ENCODE data around the gene ZPBP. TPM values are rescaled to one million over a fixed set of nuclear protein-coding genes. Genes with fewer than 3 reads are reported as not detected.

ZPBP gene
- total RNA-seq, 1 experiment from 2014 or later: not detected

DNA sequence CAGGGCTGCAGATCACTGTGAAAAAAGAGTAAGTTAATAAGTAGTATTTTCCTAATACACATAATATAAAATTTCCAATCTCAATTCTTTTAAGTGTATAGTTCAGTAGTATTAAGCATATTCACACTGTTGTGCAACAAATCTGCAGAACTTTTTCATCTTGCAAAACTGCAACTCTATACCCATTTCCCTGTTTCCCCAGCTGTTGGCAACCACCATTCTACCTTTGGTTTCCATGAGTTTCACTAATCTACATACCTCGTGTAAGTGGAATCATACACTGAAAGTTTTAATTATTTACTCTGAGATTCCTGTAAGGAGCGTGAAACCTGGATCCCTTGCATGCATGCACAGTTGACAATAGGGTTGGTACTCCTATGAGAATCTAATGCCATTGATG is 155.4 kb downstream of the ZPBP start:
- no peak for DNase-seq
- Histone ChIP-seq H3K36me3 (replicated peaks; ENCODE audit: control insufficient read depth, insufficient read depth, low read length) (no peaks in the 10 kb centered on the region), H3K4me3 (ENCODE audit: insufficient read depth, low read depth, low read length) (no peak overlapping the region), H3K27me3 (ENCODE audit: control insufficient read depth, insufficient read depth, low read length) (no peaks in the 10 kb centered on the region)

DNA sequence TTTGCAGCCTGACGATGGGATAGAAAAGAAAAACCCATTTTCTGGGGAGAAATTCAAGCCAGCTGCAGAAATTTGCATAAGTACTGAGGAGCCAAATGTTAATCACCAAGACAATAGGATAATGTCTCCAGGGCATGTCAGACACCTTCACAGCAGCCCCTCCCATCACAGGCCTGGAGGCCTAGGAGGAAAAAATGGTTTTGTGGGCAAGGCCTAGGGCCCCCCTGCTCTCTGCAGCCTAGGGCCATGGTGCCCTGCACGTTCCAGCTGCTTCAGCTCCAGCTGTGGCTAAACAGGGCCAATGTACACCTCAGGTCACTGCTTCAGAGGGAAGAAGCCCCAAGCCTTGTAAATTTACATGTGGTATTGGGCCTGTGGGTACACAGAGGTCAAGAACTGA is 161.4 kb downstream of the ZPBP start:
- H3K4me3 ChIP-seq (ENCODE audit: insufficient read depth, low read depth, low read length): no peak overlapping the region
- no peak for DNase-seq
- H3K36me3 ChIP-seq (replicated peaks; ENCODE audit: control insufficient read depth, insufficient read depth, low read length): no peaks in the 10 kb centered on the region
- no peaks in the 10 kb centered on the region for H3K27me3 ChIP-seq (ENCODE audit: control insufficient read depth, insufficient read depth, low read length)

DNA sequence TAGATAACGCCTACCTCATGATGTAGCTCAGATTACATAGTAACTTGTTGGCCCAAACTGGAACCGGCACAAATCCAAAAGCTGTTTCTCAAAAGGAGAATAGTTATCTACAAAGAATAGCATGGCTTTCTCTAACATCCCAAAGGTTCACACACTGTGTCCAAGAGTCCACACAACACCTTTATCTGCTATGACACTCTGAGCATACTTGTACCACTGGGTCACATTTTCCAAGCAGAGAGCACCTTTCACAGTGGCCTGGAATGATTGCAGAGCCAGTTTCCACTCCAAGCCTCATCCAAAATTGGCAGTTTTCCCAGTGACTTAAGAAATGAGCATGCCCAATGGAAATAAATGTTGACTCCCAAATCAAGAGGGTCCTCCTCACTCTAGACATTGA is 164.3 kb downstream of the ZPBP start:
- H3K36me3 ChIP-seq (replicated peaks; ENCODE audit: control insufficient read depth, insufficient read depth, low read length): no peaks in the 10 kb centered on the region
- H3K27me3 ChIP-seq (ENCODE audit: control insufficient read depth, insufficient read depth, low read length): no peaks in the 10 kb centered on the region
- H3K4me3 ChIP-seq (ENCODE audit: insufficient read depth, low read depth, low read length): no peak overlapping the region
- DNase-seq: no peak

DNA sequence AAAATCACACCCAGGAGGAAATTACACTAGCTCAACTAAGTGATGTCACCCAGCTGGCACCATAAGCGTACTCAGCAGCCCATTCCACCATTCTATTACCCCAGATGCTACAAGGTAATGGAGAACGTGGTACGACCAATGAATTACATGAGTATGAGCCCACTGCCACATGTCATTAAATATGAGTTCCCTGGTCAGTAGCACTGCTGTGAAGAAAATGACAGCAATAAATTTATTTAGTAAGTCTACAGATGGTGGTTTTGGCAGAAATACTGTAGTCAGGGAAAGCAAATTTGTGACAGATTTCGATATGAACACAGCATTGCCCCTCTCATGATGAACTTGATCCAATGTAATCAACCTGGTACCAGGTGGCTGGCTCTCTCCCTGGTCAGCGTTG is 165.4 kb downstream of the ZPBP start:
- DNase-seq: no peak
- Histone ChIP-seq H3K4me3 (ENCODE audit: insufficient read depth, low read depth, low read length) (no peak overlapping the region), H3K36me3 (replicated peaks; ENCODE audit: control insufficient read depth, insufficient read depth, low read length) (no peaks in the 10 kb centered on the region), H3K27me3 (ENCODE audit: control insufficient read depth, insufficient read depth, low read length) (no peaks in the 10 kb centered on the region)

DNA sequence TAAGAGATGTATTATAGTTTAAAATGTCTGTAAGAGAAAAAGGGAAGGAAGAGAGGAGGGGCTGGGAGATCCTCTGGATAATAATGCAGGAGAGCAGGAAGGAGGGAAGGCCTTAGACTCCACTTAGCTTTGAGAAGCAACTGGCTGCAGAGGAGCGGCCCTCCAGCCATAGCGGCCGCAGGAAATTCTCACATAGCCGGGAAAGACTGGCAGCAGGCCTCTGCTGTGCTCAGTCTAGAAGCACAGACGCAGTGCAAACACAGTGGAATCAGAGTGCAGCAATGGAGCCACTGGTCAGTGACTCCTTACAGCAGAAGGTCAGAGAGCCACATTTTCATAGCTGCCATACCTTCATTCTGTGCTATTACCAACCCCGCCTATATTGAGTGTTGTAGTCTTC is 166.3 kb downstream of the ZPBP start:
- Histone ChIP-seq H3K36me3 (replicated peaks; ENCODE audit: control insufficient read depth, insufficient read depth, low read length) (no peaks in the 10 kb centered on the region), H3K4me3 (ENCODE audit: insufficient read depth, low read depth, low read length) (no peak overlapping the region), H3K27me3 (ENCODE audit: control insufficient read depth, insufficient read depth, low read length) (no peaks in the 10 kb centered on the region)
- no peak for DNase-seq

DNA sequence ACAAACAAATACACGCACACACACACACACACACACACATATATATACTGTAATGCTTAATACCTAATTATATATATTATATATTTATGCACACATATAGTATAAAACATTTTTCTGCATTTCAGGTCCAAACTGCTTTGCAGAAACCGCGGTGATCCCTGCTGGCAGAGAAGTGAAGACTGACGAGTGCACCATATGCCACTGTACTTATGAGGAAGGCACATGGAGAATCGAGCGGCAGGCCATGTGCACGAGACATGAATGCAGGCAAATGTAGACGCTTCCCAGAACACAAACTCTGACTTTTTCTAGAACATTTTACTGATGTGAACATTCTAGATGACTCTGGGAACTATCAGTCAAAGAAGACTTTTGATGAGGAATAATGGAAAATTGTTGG is 181.1 kb downstream of the ZPBP start:
- Histone ChIP-seq H3K4me3 (ENCODE audit: insufficient read depth, low read depth, low read length) (no peak overlapping the region), H3K27me3 (ENCODE audit: control insufficient read depth, insufficient read depth, low read length) (no peaks in the 10 kb centered on the region), H3K36me3 (replicated peaks; ENCODE audit: control insufficient read depth, insufficient read depth, low read length) (no peaks in the 10 kb centered on the region)
- DNase-seq: no peak

DNA sequence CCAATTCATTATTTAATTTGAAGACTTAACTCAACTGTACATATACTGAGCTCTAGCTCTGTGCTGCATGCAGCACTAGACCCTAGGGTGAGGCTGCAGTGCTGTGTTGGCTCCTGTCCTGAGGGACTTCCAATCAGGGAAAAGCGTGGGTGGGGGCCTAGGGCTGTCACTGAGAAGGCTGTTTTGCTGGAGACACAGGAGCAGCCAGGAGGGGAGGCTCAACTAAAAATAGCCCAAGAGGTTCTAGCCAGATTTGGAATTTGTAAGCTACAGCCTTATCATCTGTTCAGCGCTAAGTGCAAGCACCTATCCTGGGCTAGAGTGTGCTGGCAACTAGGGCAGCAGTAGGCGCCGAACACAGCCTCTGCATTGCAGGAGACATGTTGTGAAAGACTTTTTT is 198.5 kb downstream of the ZPBP start:
- no peak for DNase-seq
- no peaks in the 10 kb centered on the region for H3K36me3 ChIP-seq (replicated peaks; ENCODE audit: control insufficient read depth, insufficient read depth, low read length)

DNA sequence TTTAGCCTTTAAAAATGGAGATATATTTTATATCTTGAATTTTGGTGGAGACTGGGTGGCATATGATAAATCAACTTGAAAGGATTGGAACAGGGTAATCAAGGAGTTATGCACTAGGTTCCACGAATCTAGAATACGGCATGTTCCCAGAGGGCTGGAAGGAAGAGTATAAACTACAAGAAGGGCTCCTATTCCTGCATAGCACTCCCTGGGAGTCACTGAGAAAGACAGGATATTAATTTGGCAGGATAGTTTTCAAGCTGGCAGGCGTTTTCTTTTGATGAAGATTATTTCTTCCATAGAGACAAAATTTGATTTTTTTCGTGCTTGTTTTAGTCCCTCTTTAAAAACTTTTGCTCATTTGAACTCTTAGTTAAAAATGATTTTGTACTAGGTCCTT is 199.9 kb downstream of the ZPBP start:
- no peaks in the 10 kb centered on the region for H3K36me3 ChIP-seq (replicated peaks; ENCODE audit: control insufficient read depth, insufficient read depth, low read length)
- H3K27me3 ChIP-seq (ENCODE audit: control insufficient read depth, insufficient read depth, low read length): no peaks in the 10 kb centered on the region
- no peak overlapping the region for H3K4me3 ChIP-seq (ENCODE audit: insufficient read depth, low read depth, low read length)
- DNase-seq: no peak

More for the DNA sequence above, 198.5 kb downstream of the ZPBP start:
- Histone ChIP-seq H3K4me3 (ENCODE audit: insufficient read depth, low read depth, low read length) (no peak overlapping the region), H3K27me3 (ENCODE audit: control insufficient read depth, insufficient read depth, low read length) (no peaks in the 10 kb centered on the region)

DNA sequence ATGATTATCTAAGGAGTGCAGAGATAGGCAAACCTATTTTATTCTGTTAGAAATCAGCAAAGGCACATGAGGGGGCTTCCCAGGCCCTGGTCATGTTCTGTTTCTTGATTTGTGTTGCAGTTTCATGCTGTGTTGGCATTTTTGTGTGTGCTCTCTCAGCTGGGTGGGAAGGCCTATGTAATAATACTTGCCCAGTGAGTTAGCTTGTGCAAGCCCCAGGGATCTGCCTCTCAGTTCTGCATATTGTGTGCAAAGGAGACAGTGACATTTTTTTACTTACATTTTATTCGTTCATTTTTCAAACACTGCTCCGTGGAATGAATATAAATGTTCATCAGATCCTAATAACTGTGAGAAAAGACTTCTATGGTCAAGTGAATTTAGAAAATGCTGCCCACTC is 200.6 kb downstream of the ZPBP start:
- no peak for DNase-seq

More for the DNA sequence above, 200.6 kb downstream of the ZPBP start:
- Histone ChIP-seq H3K36me3 (replicated peaks; ENCODE audit: control insufficient read depth, insufficient read depth, low read length) (no peaks in the 10 kb centered on the region), H3K27me3 (ENCODE audit: control insufficient read depth, insufficient read depth, low read length) (no peaks in the 10 kb centered on the region), H3K4me3 (ENCODE audit: insufficient read depth, low read depth, low read length) (no peak overlapping the region)

Other genes starting within 250 kb of the ZPBP start
- 0.81 and 1.4 TPM in 2 replicates for gene IKZF1, start 211.5 kb upstream of the ZPBP start, total RNA-seq (2014; rRNA removed; shearing (Covaris generic))

Data from H7 (cell line).